T-cell (primary cell): ENCODE measurements around the gene FUOM. TPM values are rescaled to one million over a fixed set of nuclear protein-coding genes. Genes with fewer than 3 reads are reported as not detected.

ENCODE experiments used
- ATAC-seq, 4 experiments: fragments of 200-7000 bp in 3 of 4; fragments of 150-1000 bp in 1 of 4; cut with Tn5 transposase; replicated peaks in 1 of 4; 1 replicate in 3 of 4; 2 replicates in 1 of 4; pipeline ENCODE4 v1.10.0; 2021; ENCODE audit warnings: moderate library complexity in 3 of 4, mild to moderate bottlenecking in 2 of 4, moderate number of reproducible peaks in 1 of 4
- CTCF ChIA-PET, 2 donors: fragments of 300-600 bp; sonication (Branson Sonifier 250); formaldehyde crosslinking; loops; one replicate each; lab custom pipeline; 2022; ENCODE audit warnings: antibody characterized with exemption in 2 of 2; lab: Charles Lee
- POLR2A ChIA-PET, 2 donors: fragments of 300-600 bp; sonication (Branson Sonifier 250); formaldehyde crosslinking; loops; one replicate each; lab custom pipeline; 2022; ENCODE audit warnings: antibody characterized with exemption in 2 of 2; lab: Charles Lee
- DNase-seq, 35 experiments: peaks; one replicate each; pipeline versions ENCODE4 v3.0.0 to v3.0.0-alpha.2; 2013 to 2023
- H3K27ac ChIP-seq: one replicate; pipeline ENCODE4 v1.5.1; 2013; ENCODE audit warnings: low read length
- H3K27me3 ChIP-seq, 2 experiments: replicated peaks in 1 of 2; 1 replicate in 1 of 2; 2 replicates in 1 of 2; pipeline versions ENCODE4 v1.6.1 to v1.7.0; 2013; ENCODE audit warnings: low read length in 1 of 2, mixed read lengths in 1 of 2; ENCODE audit not compliant: control insufficient read depth in 2 of 2, insufficient read depth in 2 of 2; ENCODE audit errors: extremely low read depth in 1 of 2
- H3K36me3 ChIP-seq, 2 donors: 1 replicate in 1 of 2; 2 replicates in 1 of 2; pipeline versions ENCODE4 v1.6.1 to v1.7.0; 2013; ENCODE audit warnings: low read length in 1 of 2; ENCODE audit not compliant: control insufficient read depth in 2 of 2, insufficient read depth in 1 of 2; ENCODE audit errors: extremely low read depth in 1 of 2
- H3K4me1 ChIP-seq, 2 experiments: 1 replicate in 1 of 2; 2 replicates in 1 of 2; pipeline versions ENCODE4 v1.6.1 to v1.7.0; 2013; ENCODE audit warnings: low read length in 2 of 2, mixed read lengths in 1 of 2; ENCODE audit not compliant: insufficient read depth in 2 of 2, control insufficient read depth in 1 of 2; ENCODE audit errors: extremely low read depth in 1 of 2
- H3K4me3 ChIP-seq, 2 donors: 1 replicate in 1 of 2; 2 replicates in 1 of 2; pipeline versions ENCODE4 v1.5.1 to v1.7.0; 2013; ENCODE audit warnings: mild to moderate bottlenecking in 2 of 2, low read length in 1 of 2, moderate library complexity in 1 of 2; ENCODE audit not compliant: control insufficient read depth in 1 of 2; ENCODE audit errors: extremely low read depth in 1 of 2
- H3K9me3 ChIP-seq: 2 replicates; pipeline ENCODE4 v1.7.0; 2013
- H3K27ac Mint-ChIP-seq, 2 donors: one replicate each; pipeline ENCODE4 v1.8.0; 2020 to 2021; ENCODE audit warnings: mild to moderate bottlenecking in 2 of 2, mixed read lengths in 2 of 2
- H3K27me3 Mint-ChIP-seq, 2 donors: one replicate each; pipeline ENCODE4 v1.8.0; 2021 to 2022; ENCODE audit warnings: mixed read lengths in 2 of 2
- H3K36me3 Mint-ChIP-seq: one replicate; pipeline ENCODE4 v1.8.0; 2021; ENCODE audit warnings: mixed read lengths
- H3K4me1 Mint-ChIP-seq, 3 donors: one replicate each; pipeline ENCODE4 v1.8.0; 2020 to 2022; ENCODE audit warnings: mixed read lengths in 3 of 3, mild to moderate bottlenecking in 1 of 3
- H3K4me3 Mint-ChIP-seq, 3 donors: one replicate each; pipeline ENCODE4 v1.8.0; 2020 to 2022; ENCODE audit warnings: mild to moderate bottlenecking in 3 of 3, mixed read lengths in 3 of 3, moderate library complexity in 3 of 3
- H3K9me3 Mint-ChIP-seq, 3 donors: one replicate each; pipeline ENCODE4 v1.8.0; 2020 to 2022; ENCODE audit warnings: mixed read lengths in 3 of 3
- WGBS: methylation state at CpG from one replicate; pipeline ENCODE4 v1.1.5; 2013; ENCODE audit warnings: missing lambda C conversion rate; ENCODE audit not compliant: insufficient coverage; 5-methylcytosine and 5-hydroxymethylcytosine counted together
- total RNA-seq, 35 experiments: library from RNA in 6 of 35; stranded (reverse) in 6 of 35; fragments of 120-200 nt in 1 of 35; gene quantifications; one replicate each; pipeline versions ENCODE4 v1.2.1 to v1.2.4 and lab custom pipeline; 2013 to 2026

The FUOM gene
- total RNA-seq, 5 donors from 2014 or later (not counting 1 experiment from before 2014, with no cell fraction given), result 9.4 to 30.3 (median 26.9) TPM

DNA sequence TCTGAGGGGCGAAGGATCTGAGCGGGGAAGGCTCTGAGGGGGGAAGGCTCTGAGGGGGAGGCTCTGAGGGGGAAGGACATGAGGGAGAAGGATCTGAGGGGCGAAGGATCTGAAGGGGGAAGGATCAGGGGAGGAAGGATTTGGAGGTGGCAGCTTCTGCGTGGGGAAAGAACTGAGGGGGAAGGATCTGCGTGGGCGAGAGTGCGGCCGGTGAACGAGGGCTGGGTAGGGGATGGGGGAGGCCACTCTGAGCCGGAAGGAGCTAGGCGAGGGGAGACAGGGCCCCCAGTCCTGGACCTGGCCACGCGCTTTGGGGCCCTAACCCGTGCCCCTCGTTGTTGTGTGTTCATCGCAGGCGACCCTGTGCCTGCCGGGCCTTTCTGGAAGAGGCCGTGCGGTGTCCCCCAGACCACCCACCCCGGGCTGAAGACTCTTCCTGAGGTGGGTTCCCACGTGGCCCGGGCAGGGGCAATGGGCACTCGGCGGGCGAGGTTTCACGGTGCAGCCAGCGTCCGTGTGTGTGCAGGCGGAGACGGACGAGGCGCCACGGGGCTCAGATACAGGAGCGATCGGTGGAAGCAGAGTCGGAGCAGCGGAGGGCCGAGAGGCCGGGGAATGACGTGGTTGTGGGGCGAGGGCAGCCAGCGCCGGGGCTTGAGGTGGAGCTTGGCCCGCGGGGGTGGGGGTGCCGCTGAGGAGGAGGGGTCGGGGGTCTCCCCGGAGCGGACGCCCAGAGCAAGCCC, 23.1 kb downstream of the FUOM start:
- H3K4me3 Mint-ChIP-seq, result peak overlapping the region in 2 of 3 donors; percentile 73 to 79
- ChIA-PET CTCF (interaction anchor here in 1 of 2 donors (0.6 kb wide), 1 partner anchor 71 kb away, joined by 3 read pairs; no protein-coding TSS in a partner anchor), POLR2A (no interaction called here)

DNA sequence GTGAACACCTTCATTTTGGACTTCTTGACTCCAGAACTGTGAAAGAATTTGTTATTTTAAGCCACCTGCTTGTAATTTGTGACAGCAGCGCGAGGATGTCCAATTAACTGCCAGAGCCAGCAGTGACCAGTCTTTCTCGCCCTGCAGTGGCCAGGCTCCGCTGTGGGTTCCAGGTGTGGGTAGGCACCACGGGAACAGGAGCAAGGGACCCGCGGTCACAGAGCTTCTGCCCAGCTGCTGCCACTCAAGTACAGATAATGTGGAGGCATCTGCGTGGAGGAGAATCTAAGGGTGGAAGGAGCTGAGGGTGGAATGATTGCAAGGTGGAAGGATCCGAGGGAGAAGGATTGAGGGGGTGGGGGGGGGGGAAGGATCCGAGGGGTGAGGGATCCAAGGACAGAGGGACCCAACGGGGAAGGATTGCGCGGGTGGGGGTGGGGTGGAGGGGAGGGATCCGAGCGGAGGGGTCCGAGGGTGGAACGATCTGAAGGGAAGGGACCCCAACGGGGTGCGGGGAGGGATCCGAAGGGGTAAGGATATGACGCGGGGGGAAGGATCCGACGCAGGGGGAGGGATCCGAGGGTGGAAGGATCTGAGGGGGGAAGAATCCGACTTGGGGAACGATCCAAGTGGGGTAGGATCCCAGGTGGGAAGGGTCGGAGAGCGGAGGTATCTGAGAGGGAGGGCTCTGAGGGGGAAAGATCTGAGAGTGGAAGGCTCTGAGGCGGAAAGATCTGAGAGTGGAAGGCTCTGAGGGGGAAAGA, 24.7 kb downstream of the FUOM start:
- Histone ChIP-seq H3K27me3 (peaks cover 2 to 37% of the 10 kb centered on the region in 2 experiments), H3K4me3 (no peak overlapping the region), H3K36me3 (no peaks in the 10 kb centered on the region), H3K9me3 (no peaks in the 10 kb centered on the region), H3K4me1 (peaks cover 16 to 49% of the 10 kb centered on the region in 2 experiments), H3K27ac (no peak overlapping the region)
- WGBS, result 88% methylated on average over 18 of the region's 30 CpGs
- Mint-ChIP-seq H3K27ac (no peak overlapping the region), H3K9me3 (no peaks in the 10 kb centered on the region), H3K27me3 (peaks cover 5 to 21% of the 10 kb centered on the region in 2 donors), H3K4me1 (peaks cover 7 to 10% (median 10%) of the 10 kb centered on the region in 3 donors), H3K36me3 (no peaks in the 10 kb centered on the region), H3K4me3 (no peak overlapping the region)
- ChIA-PET POLR2A (no interaction called here), CTCF (interaction anchor here (0.7 to 1.1 kb wide), 2 partner anchors 9 to 46 kb away, joined by 3 read pairs; no protein-coding TSS in a partner anchor)
- DNase-seq (no peak), ATAC-seq (no peak)

More for the DNA sequence above, 23.1 kb downstream of the FUOM start:
- Histone ChIP-seq H3K27ac (peak overlapping the region; percentile 80), H3K4me1 (peaks cover 16 to 45% of the 10 kb centered on the region in 2 experiments), H3K36me3 (no peaks in the 10 kb centered on the region), H3K27me3 (peaks cover 2 to 32% of the 10 kb centered on the region in 2 experiments), H3K4me3 (peak overlapping the region in 1 of 2 donors; percentile 54), H3K9me3 (no peaks in the 10 kb centered on the region)
- DNase-seq, result peak in 5 of 35 experiments; percentile 11 to 59 (median 48)
- no peaks in the 10 kb centered on the region for H3K9me3 Mint-ChIP-seq
- peak; percentile 13 to 36 (median 24) for ATAC-seq
- H3K27ac Mint-ChIP-seq, result peak overlapping the region; percentile 76 to 85
- peaks cover 0 to 6% of the 10 kb centered on the region in 2 donors for H3K27me3 Mint-ChIP-seq
- H3K36me3 Mint-ChIP-seq, result no peaks in the 10 kb centered on the region
- peaks cover 4 to 8% (median 5%) of the 10 kb centered on the region in 3 donors for H3K4me1 Mint-ChIP-seq
- WGBS, result 22% methylated on average over 37 of the region's 51 CpGs

DNA sequence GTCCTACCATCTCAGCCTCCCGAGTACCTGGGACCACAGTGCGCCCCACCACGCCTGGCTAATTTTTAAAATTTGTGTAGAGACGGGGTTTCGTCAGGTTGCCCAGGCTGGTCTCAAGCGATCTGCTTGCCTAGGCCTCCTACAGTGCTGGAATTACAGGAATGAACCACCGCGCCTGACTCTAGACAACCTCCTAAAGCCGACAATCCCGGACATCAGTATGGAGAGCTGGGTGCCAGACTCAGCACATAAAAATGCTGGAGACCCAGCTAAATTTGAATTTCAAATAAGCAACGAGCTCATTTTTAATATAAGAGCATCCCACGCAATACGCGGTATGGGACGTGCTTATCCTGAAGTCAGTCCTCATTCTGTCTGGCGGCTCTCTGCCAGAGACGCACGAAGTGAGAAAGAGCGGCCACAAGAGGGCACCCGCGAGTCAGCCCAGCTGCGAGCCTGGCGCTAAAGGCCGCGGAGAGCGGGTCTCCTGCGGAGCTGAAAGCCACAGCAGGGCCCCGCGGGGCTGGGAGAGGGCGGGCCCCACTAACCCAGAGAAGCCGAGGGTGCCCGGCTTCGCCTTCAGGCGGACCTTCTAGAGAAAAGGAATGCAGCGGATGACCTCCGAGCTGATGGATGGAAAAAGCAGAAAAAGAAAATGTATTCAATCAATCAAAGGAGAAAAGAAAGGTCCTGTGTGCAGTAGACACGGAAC, 28.2 kb downstream of the FUOM start:
- no peak overlapping the region for H3K27ac ChIP-seq
- POLR2A ChIA-PET, result no interaction called here
- CTCF ChIA-PET, result interaction anchor here (0.7 to 1.6 kb wide), 16 partner anchors 9 to 760 kb away, joined by 3 to 10 read pairs (median 3); partner anchors contain the start of genes ADAM8 (in 1 of the 2) and FUOM (in 1 of the 2)
- H3K4me1 ChIP-seq, result peaks cover 5 to 34% of the 10 kb centered on the region in 2 experiments
- ATAC-seq (peak; percentile 85 to 89 (median 87)), DNase-seq (peak; percentile 53 to 94 (median 81))
- H3K36me3 ChIP-seq, result no peaks in the 10 kb centered on the region
- Mint-ChIP-seq H3K27ac (peak overlapping the region in 1 of 2 donors; percentile 76), H3K9me3 (no peaks in the 10 kb centered on the region), H3K36me3 (no peaks in the 10 kb centered on the region), H3K4me1 (peaks cover 10 to 16% (median 15%) of the 10 kb centered on the region in 3 donors), H3K4me3 (peak overlapping the region in 1 of 3 donors; percentile 61), H3K27me3 (peaks cover 10 to 42% of the 10 kb centered on the region in 2 donors)
- H3K9me3 ChIP-seq, result no peaks in the 10 kb centered on the region
- peak overlapping the region in 1 of 2 donors; percentile 21 for H3K4me3 ChIP-seq
- WGBS, result 10% methylated on average over 24 of the region's 37 CpGs
- H3K27me3 ChIP-seq, result peaks cover 2 to 57% of the 10 kb centered on the region in 2 experiments

DNA sequence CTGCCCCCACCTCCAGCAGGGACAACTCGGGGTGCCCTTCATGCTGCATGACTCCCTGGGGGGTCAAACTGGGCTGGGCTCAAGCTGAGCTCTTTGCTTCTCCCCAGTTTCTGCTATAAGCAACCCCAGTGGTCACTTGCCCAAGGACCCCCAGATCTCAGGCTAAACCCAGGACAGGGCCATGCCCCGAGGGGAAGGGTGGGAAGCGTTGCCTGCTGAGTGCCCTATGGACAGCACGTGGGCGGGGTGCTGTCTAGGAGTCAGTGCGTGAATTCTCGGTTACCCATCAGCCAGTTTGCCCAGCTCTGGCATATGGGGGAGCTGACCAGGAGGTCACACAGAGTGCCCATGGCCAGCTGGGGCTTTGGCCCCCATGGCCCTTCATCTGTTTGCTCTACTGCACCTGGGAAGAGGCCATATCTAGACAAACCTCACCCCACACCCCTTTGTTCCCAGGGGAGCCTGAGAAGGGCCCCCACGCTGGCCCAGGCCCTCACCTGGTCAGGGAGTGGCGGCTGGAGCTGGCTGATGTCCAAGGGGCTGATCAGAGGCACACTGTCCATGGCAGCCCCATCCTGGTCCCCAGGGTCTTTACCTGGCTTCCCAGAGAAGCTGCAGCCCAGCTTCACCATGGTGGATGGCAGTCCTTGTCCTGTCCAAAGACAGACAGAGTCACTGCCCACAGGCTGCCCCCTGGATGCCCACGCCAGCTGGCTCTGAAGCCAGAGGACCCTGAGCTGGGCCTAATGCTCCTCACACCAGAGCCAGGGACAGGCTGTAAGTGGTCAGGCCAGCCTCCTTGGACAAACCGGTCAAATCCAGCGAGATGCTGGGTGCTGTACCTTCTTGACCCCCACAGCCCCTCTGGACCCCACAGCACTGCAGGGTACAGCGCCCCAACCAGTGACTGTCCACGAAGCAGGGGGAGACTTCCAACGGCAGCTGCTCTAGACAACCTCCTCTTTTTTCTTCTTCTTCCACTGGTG, 29.2 kb downstream of the FUOM start:
- H3K36me3 Mint-ChIP-seq, result no peaks in the 10 kb centered on the region
- H3K27me3 Mint-ChIP-seq, result peaks cover 10 to 42% of the 10 kb centered on the region in 2 donors
- H3K9me3 ChIP-seq, result no peaks in the 10 kb centered on the region
- peaks cover 10 to 16% (median 15%) of the 10 kb centered on the region in 3 donors for H3K4me1 Mint-ChIP-seq
- POLR2A ChIA-PET, result no interaction called here
- DNase-seq (no peak), ATAC-seq (no peak)
- CTCF ChIA-PET, result interaction anchor here (0.7 to 1.6 kb wide), 14 partner anchors 8 to 244 kb away, joined by 3 to 10 read pairs (median 4); partner anchors contain the start of gene ADAM8 (in 1 of the 2)
- H3K27ac ChIP-seq, result no peak overlapping the region
- 76% methylated on average over 12 of the region's 15 CpGs for WGBS
- peak overlapping the region in 1 of 3 donors; percentile 61 for H3K4me3 Mint-ChIP-seq
- peaks cover 2 to 55% of the 10 kb centered on the region in 2 experiments for H3K27me3 ChIP-seq
- no peaks in the 10 kb centered on the region for H3K36me3 ChIP-seq
- peaks cover 5 to 35% of the 10 kb centered on the region in 2 experiments for H3K4me1 ChIP-seq
- H3K9me3 Mint-ChIP-seq, result no peaks in the 10 kb centered on the region
- no peak overlapping the region for H3K4me3 ChIP-seq
- H3K27ac Mint-ChIP-seq, result no peak overlapping the region

DNA sequence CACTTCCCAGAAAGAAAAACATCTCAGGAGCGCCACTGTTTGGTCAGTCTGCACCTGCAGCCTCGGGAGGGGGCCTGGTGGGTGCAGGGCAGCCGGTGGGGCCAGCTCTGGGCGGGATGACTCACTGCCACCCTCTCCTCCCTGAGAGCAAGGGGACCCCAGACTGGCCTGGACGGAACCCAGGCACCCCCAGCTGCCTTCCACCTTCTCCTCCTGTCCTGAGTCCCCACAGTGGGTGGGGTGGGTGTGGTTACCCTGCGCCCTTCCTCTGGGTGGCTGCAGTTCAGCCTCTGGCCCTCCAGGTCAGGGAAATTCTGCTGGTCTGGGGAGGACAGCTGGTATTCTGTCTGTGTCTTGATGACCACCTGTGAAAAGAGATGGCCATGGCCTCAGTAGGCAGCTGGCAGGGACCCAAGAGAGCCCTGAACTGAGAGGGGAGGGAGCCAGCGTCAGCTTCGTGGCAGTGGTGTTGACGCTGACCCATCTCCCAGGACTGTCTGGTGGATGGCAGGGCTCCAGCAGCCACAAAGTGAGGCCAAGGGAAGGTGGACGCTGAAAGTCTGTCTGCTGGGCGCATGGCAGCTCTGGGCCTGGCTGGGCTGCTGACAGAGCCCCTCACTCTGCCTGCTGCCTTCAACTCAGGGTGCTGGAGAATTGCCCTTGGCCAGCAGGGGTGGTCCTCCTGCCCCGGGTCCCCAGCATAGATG, 30.0 kb downstream of the FUOM start:
- H3K36me3 Mint-ChIP-seq, result no peaks in the 10 kb centered on the region
- POLR2A ChIA-PET, result no interaction called here
- H3K27ac Mint-ChIP-seq, result no peak overlapping the region
- peaks cover 10 to 42% of the 10 kb centered on the region in 2 donors for H3K27me3 Mint-ChIP-seq
- CTCF ChIA-PET, result interaction anchor here in 1 of 2 donors (0.6 to 1.6 kb wide), 2 partner anchors 9 to 15 kb away, joined by 3 to 5 read pairs; no protein-coding TSS in a partner anchor
- Histone ChIP-seq H3K27ac (no peak overlapping the region), H3K4me1 (peaks cover 5 to 35% of the 10 kb centered on the region in 2 experiments), H3K9me3 (no peaks in the 10 kb centered on the region), H3K36me3 (no peaks in the 10 kb centered on the region), H3K27me3 (peaks cover 2 to 52% of the 10 kb centered on the region in 2 experiments), H3K4me3 (no peak overlapping the region)
- H3K4me1 Mint-ChIP-seq, result peaks cover 10 to 16% (median 15%) of the 10 kb centered on the region in 3 donors
- no peak overlapping the region for H3K4me3 Mint-ChIP-seq
- ATAC-seq (no peak), DNase-seq (no peak)
- 66% methylated on average over 9 of the region's 12 CpGs for WGBS
- no peaks in the 10 kb centered on the region for H3K9me3 Mint-ChIP-seq
